Activated CD4-positive, alpha-beta T cell treated with anti-CD3 and anti-CD28 coated beads, Interleukin-2, amount 10 ng/mL, durations not matched to agents 7 days and 5 days (primary cell): ENCODE results near the gene SMIM9. TPM values are rescaled to one million over a fixed set of nuclear protein-coding genes. Genes with fewer than 3 reads are reported as not detected.
"Not testable (repeated sequence)": the region's sequence is repeated elsewhere in the genome, so short reads cannot be mapped to it uniquely, and the experiment has no call there.

Experiments
- CTCF ChIA-PET: fragments of 350-600 bp; sonication (Branson Sonifier 250); formaldehyde crosslinking; loops from one replicate; lab custom pipeline; 2021; ENCODE audit warnings: antibody characterized with exemption; lab: Charles Lee
- POLR2A ChIA-PET: fragments of 350-600 bp; sonication (Branson Sonifier 250); formaldehyde crosslinking; loops from one replicate; lab custom pipeline; 2021; ENCODE audit warnings: antibody characterized with exemption; lab: Charles Lee
- DNase-seq: peaks from one replicate; pipeline ENCODE4 v3.0.0-alpha.2; 2020
- H3K27ac Mint-ChIP-seq: one replicate; pipeline ENCODE4 v1.8.0; 2021; ENCODE audit warnings: mild to moderate bottlenecking, moderate library complexity, mixed read lengths
- H3K27me3 Mint-ChIP-seq: one replicate; pipeline ENCODE4 v1.8.0; 2021; ENCODE audit warnings: mixed read lengths
- H3K36me3 Mint-ChIP-seq: one replicate; pipeline ENCODE4 v1.8.0; 2021; ENCODE audit warnings: low read depth, mixed read lengths
- H3K4me1 Mint-ChIP-seq: one replicate; pipeline ENCODE4 v1.8.0; 2021; ENCODE audit warnings: mixed read lengths
- H3K4me3 Mint-ChIP-seq: one replicate; pipeline ENCODE4 v1.8.0; 2021; ENCODE audit warnings: mild to moderate bottlenecking, moderate library complexity, mixed read lengths
- H3K9me3 Mint-ChIP-seq: one replicate; pipeline ENCODE4 v1.8.0; 2021; ENCODE audit warnings: mixed read lengths
- total RNA-seq, 2 experiments: library from RNA; stranded (reverse); gene quantifications; one replicate each; pipeline ENCODE4 v1.2.3, GENCODE V29; 2021

SMIM9 gene
- total RNA-seq, 2 experiments from 2014 or later = not detected

DNA sequence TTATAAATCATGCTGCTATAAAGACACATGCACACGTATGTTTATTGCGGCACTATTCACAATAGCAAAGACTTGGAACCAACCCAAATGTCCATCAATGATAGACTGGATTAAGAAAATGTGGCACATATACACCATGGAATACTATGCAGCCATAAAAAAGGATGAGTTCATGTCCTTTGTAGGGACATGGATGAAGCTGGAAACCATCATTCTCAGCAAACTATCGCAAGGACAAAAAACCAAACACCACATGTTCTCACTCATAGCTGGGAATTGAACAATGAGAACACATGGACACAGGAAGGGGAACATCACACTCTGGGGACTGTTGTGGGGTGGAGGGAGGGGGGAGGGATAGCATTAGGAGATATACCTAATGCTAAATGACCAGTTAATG is 8.9 kb downstream of the SMIM9 start:
- DNase-seq, H3K4me3 Mint-ChIP-seq, H3K9me3 Mint-ChIP-seq, H3K27ac Mint-ChIP-seq, H3K36me3 Mint-ChIP-seq, POLR2A ChIA-PET, H3K27me3 Mint-ChIP-seq, CTCF ChIA-PET: not testable (repeated sequence)
- H3K4me1 Mint-ChIP-seq = peaks cover 30% of the 10 kb centered on the region

DNA sequence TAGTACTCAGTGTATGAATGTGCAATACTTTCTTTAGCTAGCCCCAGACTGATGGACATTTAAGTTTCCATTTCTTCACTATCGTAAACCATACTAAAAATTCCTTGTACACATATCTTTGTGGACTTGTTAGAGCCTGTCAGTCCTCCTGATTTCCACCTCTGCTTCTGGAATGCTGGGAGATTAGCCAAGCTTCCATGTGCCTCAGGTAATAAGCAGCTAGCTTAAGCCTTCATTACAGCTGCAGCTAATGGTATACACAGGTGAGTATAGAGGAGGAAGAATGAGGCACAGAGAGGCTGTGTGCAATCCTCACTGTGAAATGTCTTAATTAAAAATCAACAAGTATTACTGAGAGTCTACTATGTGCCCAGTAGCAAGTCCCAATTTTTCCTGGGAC is 9.8 kb downstream of the SMIM9 start:
- CTCF ChIA-PET = no interaction called here
- DNase-seq = no peak
- POLR2A ChIA-PET = no interaction called here
- Mint-ChIP-seq H3K9me3 (no peaks in the 10 kb centered on the region), H3K4me1 (peaks cover 23% of the 10 kb centered on the region), H3K4me3 (no peak overlapping the region), H3K27me3 (peaks cover 3% of the 10 kb centered on the region), H3K36me3 (no peaks in the 10 kb centered on the region), H3K27ac (no peak overlapping the region)

DNA sequence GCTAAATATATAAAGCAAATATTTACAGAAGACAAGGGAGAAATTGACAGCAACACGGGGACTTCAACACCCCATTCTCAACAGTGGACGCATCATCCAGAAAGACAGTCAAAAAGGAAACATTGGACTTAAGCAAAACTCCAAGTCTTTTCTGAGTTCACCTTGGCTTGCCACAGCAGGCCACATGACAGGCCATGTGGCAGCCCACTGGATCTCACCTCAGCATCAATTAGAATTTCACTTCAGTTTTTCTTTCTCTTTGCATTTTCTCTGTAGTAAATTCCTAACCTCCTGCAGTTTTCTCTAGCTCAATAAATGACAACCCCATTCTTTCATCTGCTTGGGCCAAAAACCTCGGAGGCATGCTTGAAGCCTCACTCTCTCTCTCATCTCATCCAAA is 12.4 kb downstream of the SMIM9 start:
- Mint-ChIP-seq H3K4me1 (peaks cover 3% of the 10 kb centered on the region), H3K27ac (no peak overlapping the region), H3K36me3 (no peaks in the 10 kb centered on the region), H3K9me3 (no peaks in the 10 kb centered on the region), H3K4me3 (no peak overlapping the region), H3K27me3 (peaks cover 3% of the 10 kb centered on the region)
- ChIA-PET POLR2A (no interaction called here), CTCF (interaction anchor here (1.1 to 1.7 kb wide), 2 partner anchors 11 to 17 kb away, joined by 4 read pairs; partner anchors contain the start of gene MPP1)
- DNase-seq = no peak

DNA sequence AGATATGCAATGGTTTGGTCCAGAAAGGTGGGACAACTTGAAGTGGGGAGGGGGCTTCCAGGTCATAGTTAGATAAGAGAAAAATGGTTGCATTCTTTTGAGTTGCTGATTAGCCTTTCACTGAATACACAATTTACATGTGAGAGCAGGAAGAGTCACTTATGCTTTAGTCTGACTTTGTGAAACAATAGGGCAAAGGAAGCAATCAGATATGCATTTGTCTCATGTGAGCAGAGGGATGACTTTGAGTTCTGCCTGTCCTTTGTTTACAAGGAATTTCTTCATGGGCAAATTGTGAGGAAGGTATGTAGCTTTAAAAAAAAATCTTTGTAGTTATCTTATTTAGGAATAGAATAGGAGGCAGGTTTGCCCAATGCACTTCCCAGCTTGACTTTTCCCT is 12.9 kb downstream of the SMIM9 start:
- Mint-ChIP-seq H3K4me1 (peaks cover 3% of the 10 kb centered on the region), H3K9me3 (no peaks in the 10 kb centered on the region), H3K27me3 (peaks cover 3% of the 10 kb centered on the region), H3K27ac (no peak overlapping the region), H3K36me3 (no peaks in the 10 kb centered on the region), H3K4me3 (no peak overlapping the region)
- ChIA-PET POLR2A (no interaction called here), CTCF (interaction anchor here (1.7 kb wide), 1 partner anchor 17 kb away, joined by 4 read pairs; the partner anchor contains the start of gene MPP1)
- no peak for DNase-seq

DNA sequence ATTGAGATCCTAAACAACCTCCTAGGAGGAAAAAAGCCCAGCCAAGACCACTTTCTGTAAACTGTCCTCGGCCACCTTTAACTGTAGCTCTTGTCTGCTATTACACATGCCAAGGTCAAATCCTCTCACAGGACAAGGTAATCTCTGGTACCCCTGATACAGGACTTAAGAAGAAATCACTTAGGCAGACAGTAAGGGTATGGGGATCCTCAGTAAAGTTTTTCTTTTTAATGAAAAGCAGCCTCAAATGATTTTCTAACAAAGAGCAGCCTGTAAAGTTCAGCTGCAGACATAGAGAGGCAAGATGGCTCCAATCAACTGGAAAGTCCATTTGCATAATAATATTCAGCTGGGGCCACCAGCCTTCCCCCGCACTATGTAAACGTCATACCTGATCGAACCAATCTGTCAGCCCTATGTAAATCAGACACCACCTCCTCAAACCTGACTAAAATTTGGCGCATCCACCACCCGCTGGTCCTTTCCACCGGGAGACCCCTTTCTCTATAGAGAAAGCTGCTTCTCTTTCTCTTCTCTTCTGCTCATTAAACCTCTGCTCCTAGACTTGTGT is 14.6 kb downstream of the SMIM9 start:
- Mint-ChIP-seq H3K4me1 (peaks cover 3% of the 10 kb centered on the region), H3K36me3 (no peaks in the 10 kb centered on the region), H3K9me3 (no peaks in the 10 kb centered on the region), H3K4me3 (no peak overlapping the region), H3K27me3 (peaks cover 4% of the 10 kb centered on the region), H3K27ac (no peak overlapping the region)
- ChIA-PET CTCF (no interaction called here), POLR2A (no interaction called here)
- DNase-seq = no peak

DNA sequence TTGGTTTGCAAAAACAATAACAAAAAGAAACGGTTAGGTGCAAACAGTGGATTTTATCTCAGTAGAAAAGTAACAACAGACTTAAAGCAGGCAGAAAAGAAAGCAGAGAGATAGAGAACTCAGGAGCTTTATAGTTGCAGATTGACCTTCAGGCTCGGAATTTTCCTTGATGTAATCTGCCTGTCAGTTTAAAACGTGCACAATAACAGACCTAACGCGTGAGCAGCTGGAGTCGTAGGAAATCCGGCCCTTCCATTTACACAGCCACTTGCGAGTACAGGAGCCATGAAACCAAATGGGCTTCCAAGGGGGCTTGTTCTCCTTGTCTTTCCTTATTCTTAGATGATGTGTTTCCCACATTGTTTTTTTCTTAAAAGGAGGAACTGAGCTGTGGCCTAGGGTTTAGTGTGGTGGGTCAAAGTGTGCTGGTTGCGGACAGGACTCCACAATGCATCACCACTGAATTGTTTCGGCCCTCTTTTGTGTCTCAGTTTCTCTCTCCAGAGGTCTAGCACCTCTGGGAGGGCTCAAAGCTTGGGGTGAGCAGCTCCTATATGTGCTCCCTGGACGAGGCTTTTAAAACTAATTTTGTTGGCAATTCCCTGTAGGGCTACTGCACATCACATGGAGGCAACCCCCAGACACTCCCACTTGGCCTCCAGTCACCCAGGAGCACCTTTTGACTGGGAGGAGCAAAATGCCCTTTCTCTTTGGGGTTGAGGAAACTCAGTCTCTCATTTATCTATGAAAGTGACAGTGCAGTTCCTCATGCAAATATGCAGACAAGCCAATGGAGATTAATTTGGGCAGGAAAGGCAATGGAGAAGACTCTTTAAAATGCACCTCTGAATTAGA is 15.3 kb downstream of the SMIM9 start:
- DNase-seq = no peak
- no peak overlapping the region for H3K4me3 Mint-ChIP-seq
- no peaks in the 10 kb centered on the region for H3K9me3 Mint-ChIP-seq
- ChIA-PET POLR2A (no interaction called here), CTCF (interaction anchor here (1.5 kb wide), 1 partner anchor 70 kb away, joined by 4 read pairs; no protein-coding TSS in a partner anchor)
- H3K27ac Mint-ChIP-seq = no peak overlapping the region
- peaks cover 3% of the 10 kb centered on the region for H3K4me1 Mint-ChIP-seq
- peaks cover 9% of the 10 kb centered on the region for H3K27me3 Mint-ChIP-seq
- H3K36me3 Mint-ChIP-seq = no peaks in the 10 kb centered on the region

DNA sequence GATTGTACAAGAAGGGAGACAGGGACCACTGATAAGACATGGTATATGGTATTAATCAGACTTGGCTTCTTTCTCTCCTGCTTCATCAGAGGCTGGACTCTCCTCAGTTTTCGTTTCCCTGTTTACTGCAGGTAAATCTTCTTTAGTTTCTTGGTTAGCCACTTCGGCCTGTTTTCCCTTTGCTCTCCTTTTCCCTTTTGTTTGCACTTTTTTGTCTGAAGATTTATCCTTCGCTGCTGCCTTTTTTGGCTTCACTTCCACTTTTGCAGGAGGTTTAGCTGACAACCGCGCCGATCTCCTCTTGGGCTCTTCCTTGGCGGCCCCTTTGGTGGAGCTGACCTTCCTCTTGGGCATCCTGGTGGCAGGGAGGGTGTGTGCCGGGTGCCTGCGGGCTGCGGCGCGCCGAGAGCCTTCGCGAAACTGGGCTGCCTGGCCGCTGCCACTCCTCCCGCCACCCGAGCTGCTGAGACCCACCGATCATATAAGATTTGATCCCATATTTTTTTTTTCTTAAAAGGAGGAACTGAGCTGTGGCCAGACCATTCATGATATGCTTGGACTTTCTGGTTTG is 17.3 kb downstream of the SMIM9 start:
- H3K9me3 Mint-ChIP-seq, H3K27ac Mint-ChIP-seq, H3K36me3 Mint-ChIP-seq, H3K4me1 Mint-ChIP-seq, DNase-seq, POLR2A ChIA-PET, H3K4me3 Mint-ChIP-seq: not testable (repeated sequence)
- H3K27me3 Mint-ChIP-seq = peaks cover 15% of the 10 kb centered on the region
- CTCF ChIA-PET = interaction anchor here (0.6 to 1.0 kb wide), 2 partner anchors 12 to 123 kb away, joined by 3 read pairs; partner anchors contain the start of gene MPP1

DNA sequence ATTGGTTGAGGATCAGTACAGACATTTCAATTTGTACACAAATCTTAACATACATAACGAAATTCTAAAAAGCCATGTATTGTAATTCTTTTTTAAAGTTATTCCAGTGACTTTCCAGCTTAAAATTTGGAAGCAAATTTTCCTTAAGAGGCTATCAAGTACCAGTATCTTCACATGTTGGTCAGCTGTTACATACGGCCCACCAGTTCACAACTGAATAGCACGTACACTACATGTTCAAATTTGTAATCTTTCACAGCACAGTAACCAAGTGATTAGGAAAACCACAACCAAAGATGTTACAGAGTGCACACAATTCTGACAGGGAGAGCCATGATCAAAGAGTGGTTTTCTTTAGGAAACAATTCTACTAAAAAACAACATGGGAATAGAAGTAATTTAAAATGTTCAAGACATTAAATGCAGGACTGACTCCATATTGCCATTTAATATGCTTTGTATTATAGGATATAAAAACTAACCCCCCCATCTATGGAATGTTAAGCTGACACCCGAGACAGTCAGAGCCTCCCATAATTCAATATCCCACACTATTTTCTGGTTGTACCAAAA is 18.1 kb downstream of the SMIM9 start:
- DNase-seq, H3K36me3 Mint-ChIP-seq, CTCF ChIA-PET, H3K9me3 Mint-ChIP-seq, H3K27ac Mint-ChIP-seq, H3K4me3 Mint-ChIP-seq, H3K4me1 Mint-ChIP-seq: not testable (repeated sequence)
- POLR2A ChIA-PET = interaction anchor here (0.6 kb wide), 1 partner anchor 35 kb away, joined by 3 read pairs; no protein-coding TSS in a partner anchor
- peaks cover 14% of the 10 kb centered on the region for H3K27me3 Mint-ChIP-seq

DNA sequence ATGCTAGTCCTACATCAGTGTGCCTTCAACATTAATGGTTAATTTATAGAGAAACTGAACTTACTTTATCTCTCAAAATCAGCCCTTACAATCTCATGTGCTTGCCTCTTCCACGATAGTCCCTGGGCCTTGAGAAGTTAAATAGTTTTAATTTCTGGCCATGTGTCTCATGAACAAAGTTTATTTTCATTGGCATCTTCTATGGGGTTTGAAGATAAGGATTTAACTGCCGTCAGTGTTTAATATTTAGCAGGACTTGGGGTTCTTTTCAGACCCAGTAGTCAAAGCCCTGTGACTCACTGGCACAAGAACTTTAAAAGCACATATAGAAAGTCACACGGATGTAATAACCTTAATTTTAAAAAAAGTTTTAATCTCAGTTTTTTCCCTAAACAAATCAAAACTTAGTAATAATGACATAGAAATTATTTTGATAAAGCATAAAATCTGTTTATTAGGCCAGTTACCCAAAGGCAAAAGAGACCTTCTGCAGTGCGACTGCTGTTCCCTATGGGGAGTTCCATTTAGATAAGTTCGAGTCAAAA is 19.1 kb downstream of the SMIM9 start:
- H3K9me3 Mint-ChIP-seq = no peaks in the 10 kb centered on the region
- DNase-seq = no peak
- H3K27ac Mint-ChIP-seq = no peak overlapping the region
- H3K36me3 Mint-ChIP-seq = no peaks in the 10 kb centered on the region
- CTCF ChIA-PET = no interaction called here
- POLR2A ChIA-PET = no interaction called here
- peaks cover 12% of the 10 kb centered on the region for H3K27me3 Mint-ChIP-seq
- H3K4me1 Mint-ChIP-seq = no peaks in the 10 kb centered on the region
- H3K4me3 Mint-ChIP-seq = no peak overlapping the region

DNA sequence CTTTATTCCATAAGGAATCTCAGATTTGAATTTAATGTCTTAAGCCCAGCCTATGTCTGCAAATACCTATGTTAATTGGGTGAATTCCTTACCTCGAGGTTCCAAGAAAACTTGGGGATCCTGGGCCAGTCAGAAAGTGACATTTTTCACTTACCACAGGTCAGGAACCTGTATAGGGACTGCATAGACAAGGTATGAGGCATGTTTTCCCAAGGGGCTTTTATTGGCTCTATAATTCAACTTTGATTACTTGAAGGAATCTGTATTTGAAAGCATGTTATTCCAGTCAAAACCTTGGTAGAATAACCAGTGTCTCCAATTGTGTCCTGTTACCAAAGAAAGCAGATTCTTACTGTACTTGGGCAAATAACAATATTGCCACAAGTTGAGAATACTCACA is 20.7 kb downstream of the SMIM9 start:
- ChIA-PET CTCF (no interaction called here), POLR2A (no interaction called here)
- no peaks in the 10 kb centered on the region for H3K9me3 Mint-ChIP-seq
- H3K36me3 Mint-ChIP-seq = no peaks in the 10 kb centered on the region
- peaks cover 10% of the 10 kb centered on the region for H3K4me1 Mint-ChIP-seq
- no peak overlapping the region for H3K27ac Mint-ChIP-seq
- no peak overlapping the region for H3K4me3 Mint-ChIP-seq
- H3K27me3 Mint-ChIP-seq = peaks cover 12% of the 10 kb centered on the region
- no peak for DNase-seq

DNA sequence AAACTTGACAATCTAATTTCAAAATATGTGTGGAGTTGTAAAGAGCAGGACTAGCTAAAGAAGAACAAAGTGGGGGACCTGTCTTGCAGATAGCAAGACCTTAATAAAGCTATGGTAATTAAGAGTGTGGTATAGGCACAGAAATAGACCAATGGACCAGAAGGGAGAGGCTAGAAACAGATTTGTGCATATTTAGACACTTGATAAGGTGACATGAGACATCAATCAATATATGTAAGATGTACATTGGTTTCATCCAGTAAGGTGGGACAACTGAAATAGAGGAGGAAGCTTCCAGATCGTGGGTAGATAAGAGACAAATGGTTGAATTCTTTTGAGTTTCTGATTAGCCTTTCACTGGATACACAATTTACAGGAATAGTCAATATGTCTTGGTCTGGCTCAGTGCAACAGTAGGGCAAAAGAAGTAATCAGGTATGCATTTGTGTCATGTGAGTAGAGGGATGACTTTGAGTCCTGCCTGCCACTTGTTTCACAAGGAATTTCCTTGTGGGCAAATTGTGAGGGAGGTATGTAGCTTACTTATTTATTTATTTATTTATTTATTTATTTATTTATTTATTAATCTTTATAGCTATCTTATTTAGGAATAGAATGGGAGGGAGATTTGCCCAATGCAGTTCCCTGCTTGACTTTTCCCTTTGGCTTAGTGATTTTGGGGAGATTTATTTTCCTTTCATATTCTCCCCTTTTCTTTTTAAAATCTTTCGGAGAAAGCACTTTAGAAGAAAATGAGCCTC is 21.9 kb downstream of the SMIM9 start:
- CTCF ChIA-PET = interaction anchor here (0.8 to 1.6 kb wide), 6 partner anchors 18 to 51 kb away, joined by 3 to 5 read pairs (median 4); partner anchors contain the start of genes DKC1 and SMIM9
- H3K4me3 Mint-ChIP-seq = no peak overlapping the region
- peaks cover 14% of the 10 kb centered on the region for H3K27me3 Mint-ChIP-seq
- no peaks in the 10 kb centered on the region for H3K9me3 Mint-ChIP-seq
- DNase-seq = no peak
- no peaks in the 10 kb centered on the region for H3K36me3 Mint-ChIP-seq
- H3K27ac Mint-ChIP-seq = no peak overlapping the region
- peaks cover 10% of the 10 kb centered on the region for H3K4me1 Mint-ChIP-seq
- POLR2A ChIA-PET = no interaction called here
